ACC112 (cell line): ENCODE data around the gene SDCBP2.

Experiments used
- H2AFZ ChIP-seq: fragments of 200-600 bp; sonication (generic); one replicate; pipeline ENCODE4 v1.6.0; 2017; ENCODE audit warnings: antibody characterized with exemption, low read length; ENCODE audit not compliant: unreplicated experiment
- H3K27ac ChIP-seq: fragments of 200-600 bp; sonication (generic); 2 replicates; pipeline ENCODE4 v1.5.1; 2014; ENCODE audit warnings: low read depth, mild to moderate bottlenecking, antibody characterized with exemption, low read length, moderate library complexity
- H3K27me3 ChIP-seq: fragments of 200-600 bp; sonication (generic); 2 replicates; pipeline ENCODE4 v1.6.1; 2014; ENCODE audit warnings: mild to moderate bottlenecking, antibody characterized with exemption, low read length, moderate library complexity, mixed read lengths; ENCODE audit not compliant: insufficient read depth
- H3K36me3 ChIP-seq: fragments of 200-600 bp; sonication (generic); 2 replicates; pipeline ENCODE4 v1.6.1; 2016; ENCODE audit warnings: mild to moderate bottlenecking, antibody characterized with exemption, low read length, moderate library complexity, mixed read lengths; ENCODE audit not compliant: insufficient read depth
- H3K4me1 ChIP-seq: fragments of 200-600 bp; sonication (generic); one replicate; pipeline ENCODE4 v1.6.1; 2016; ENCODE audit warnings: low read length, mixed read lengths; ENCODE audit not compliant: insufficient read depth, unreplicated experiment, control insufficient read depth
- H3K4me3 ChIP-seq: fragments of 200-600 bp; sonication (generic); 2 replicates; pipeline ENCODE4 v1.5.1; 2014; ENCODE audit warnings: mild to moderate bottlenecking, low read depth, low read length
- H3K79me2 ChIP-seq: fragments of 200-600 bp; sonication (generic); one replicate; pipeline ENCODE4 v1.6.0; 2016; ENCODE audit warnings: low read length; ENCODE audit not compliant: control insufficient read depth, unreplicated experiment, insufficient read depth

The SDCBP2 gene

DNA sequence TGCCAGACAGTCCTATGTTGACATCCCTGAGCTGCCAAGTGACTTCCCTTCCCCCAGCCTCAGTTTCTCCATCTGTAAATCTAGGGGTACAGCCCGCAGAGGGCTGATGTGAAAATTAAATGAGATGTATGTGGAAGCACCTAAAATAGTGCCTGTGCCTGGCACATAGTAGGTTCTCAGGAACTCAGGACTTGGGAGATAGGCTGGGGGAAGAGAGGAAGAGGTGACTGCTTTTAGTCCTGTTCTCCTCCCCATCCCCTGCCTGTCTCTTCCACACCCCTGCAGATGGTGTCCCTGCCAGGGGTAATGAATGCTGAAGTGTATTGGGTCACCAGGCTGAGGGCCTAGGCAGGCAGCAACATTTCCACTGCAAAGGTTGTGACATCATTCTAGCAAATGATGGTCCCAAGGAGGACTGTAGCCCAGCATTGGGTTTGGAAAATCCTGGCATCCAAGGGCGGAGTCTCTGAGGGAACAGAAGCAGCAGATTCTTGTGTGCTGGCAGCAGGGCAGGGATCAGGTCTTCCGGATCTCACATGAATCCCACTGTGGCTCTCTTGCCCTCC is 61.0 kb downstream of the SDCBP2 start:
- H3K27ac ChIP-seq, result no peak overlapping the region
- H3K4me3 ChIP-seq, result no peak overlapping the region
- peaks cover 16% of the 10 kb centered on the region for H3K4me1 ChIP-seq
- no peaks in the 10 kb centered on the region; the same call in 1 of the 2 replicates for H3K36me3 ChIP-seq
- no peaks in the 10 kb centered on the region for H3K79me2 ChIP-seq
- H3K27me3 ChIP-seq, result no peaks in the 10 kb centered on the region
- H2AFZ ChIP-seq, result no peak overlapping the region

DNA sequence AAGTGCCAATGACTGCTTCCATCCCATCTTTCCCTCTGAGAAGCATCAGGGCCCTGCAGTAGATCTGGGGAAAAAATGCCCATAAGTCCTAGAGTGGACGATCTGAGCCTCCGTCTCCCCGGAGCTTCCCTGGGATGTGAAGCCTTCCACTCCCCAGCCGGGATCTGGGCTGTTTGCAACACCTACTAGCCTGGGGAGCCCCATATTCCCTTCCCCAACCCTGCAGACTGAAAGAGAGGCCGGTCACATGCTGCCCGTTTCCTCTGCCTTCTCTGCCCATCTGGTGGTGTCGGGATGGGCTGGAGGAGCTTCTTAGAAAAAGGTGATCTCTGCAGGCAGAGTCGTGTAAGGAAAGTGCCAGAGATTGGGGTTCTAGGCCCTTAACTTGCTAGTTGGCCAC is 61.8 kb downstream of the SDCBP2 start:
- no peaks in the 10 kb centered on the region; the same call in 1 of the 2 replicates for H3K36me3 ChIP-seq
- H3K4me1 ChIP-seq, result peaks cover 16% of the 10 kb centered on the region
- H3K79me2 ChIP-seq, result no peaks in the 10 kb centered on the region
- no peak overlapping the region for H3K27ac ChIP-seq
- no peaks in the 10 kb centered on the region for H3K27me3 ChIP-seq
- H3K4me3 ChIP-seq, result peak overlapping the region; percentile 88
- H2AFZ ChIP-seq, result no peak overlapping the region

DNA sequence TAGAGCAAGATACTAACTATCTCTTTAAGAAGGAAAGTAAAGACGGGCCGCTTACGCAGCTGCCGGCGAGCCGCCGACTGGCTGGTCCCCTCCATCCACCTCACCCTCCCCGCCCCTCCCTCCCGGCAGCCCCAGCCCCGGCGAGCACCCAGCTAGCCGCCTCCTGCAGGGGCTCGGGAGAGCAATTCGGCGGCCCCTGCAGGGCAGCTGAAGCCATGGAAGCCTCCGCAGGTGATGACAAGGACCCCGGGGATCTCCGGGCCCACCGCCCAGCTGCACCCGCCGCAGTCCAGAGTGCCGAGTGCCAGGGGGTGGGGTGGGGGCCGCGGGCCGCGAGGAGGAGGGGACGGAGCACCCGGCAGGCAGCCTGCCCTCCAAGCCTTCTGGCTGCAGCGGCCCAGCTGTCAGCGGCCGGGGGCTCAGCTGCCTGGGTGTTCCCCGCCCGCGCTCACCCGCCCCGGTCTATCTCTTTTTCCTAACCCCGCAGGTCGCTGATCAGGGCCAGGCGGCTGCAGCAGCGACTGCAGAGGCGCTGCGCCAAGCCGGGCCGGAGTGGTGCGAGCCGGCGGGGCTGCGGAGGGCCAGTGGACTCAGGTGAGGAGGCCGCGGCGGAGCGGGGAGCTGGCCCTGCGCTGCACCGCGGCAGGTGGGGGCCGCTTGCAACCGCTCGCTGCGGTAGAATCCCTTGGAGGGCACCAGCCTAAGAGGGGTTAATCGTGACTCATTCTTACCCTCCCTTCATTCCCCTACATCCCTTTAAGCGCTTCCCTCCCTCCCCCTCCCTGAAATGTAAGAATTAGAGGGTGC is 62.6 kb downstream of the SDCBP2 start, which contains the start of gene SNPH:
Gene SNPH (plus strand): TSS at position 128 of the 807 bp plus-strand sequence. CDS start 29,946 bp downstream, outside the sequence.
- peak within 1 kb of the TSS; percentile 58 for H2AFZ ChIP-seq
- peak within 1 kb of the TSS; percentile 88 for H3K4me3 ChIP-seq
- no peaks in the 10 kb centered on the region; the same call in 1 of the 2 replicates for H3K36me3 ChIP-seq
- H3K27ac ChIP-seq, result no peak within 1 kb of the TSS
- no peaks in the 10 kb centered on the region for H3K27me3 ChIP-seq
- peaks cover 16% of the 10 kb centered on the region for H3K4me1 ChIP-seq
- H3K79me2 ChIP-seq, result no peaks in the 10 kb centered on the region

DNA sequence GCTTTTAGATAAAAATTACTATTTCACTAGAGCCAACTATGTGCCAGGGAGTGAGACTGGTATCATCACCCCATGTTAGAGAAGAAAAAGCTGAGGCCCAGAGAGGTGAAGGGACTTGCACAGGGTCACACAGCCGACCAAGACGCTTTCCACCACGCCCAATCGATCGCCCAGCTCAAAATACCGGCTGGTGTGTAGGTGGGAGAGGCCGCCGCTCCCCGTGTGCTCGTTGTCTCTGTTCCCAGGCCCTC is 63.1 kb downstream of the SDCBP2 start:
- Histone ChIP-seq H3K27ac (no peak overlapping the region), H3K27me3 (no peaks in the 10 kb centered on the region), H3K4me3 (peak overlapping the region; percentile 88), H3K4me1 (peaks cover 16% of the 10 kb centered on the region), H3K79me2 (no peaks in the 10 kb centered on the region), H2AFZ (peak overlapping the region; percentile 43), H3K36me3 (no peaks in the 10 kb centered on the region; the same call in 1 of the 2 replicates)

DNA sequence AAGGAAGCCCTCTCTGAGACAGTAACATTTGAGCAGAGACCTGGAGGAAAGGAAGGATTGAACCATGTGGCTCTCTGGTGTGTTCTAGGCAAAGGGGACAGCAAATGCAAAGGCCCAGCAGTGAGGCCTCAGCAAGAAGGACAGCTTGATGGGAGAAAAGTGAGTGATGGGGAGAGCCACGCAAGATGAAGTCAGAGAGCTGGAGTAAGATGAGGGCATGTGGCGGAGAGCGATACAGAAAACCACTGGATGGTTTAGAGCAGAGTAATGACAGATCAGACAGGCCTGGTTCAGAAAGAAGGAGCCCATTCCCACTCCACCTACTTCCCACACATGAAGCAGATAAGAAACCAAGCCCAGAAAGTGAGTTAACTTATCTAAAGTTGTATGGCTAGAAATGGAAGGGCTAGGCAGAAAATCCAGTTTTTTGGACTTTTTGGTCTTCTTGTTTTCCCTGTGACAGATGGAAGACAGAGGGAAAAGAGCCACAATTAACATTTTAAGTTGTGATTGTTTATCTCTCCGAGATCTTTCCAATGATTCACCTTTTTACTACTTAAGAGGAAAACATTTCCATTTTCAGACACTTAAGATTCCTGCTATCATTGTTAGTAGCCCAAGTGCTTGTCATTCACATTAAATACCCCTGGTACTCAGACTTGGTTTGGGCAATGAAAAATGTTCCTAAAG is 63.6 kb downstream of the SDCBP2 start:
- Histone ChIP-seq H3K4me1 (peaks cover 16% of the 10 kb centered on the region), H3K27ac (no peak overlapping the region), H3K36me3 (no peaks in the 10 kb centered on the region; the same call in 1 of the 2 replicates), H3K4me3 (peak overlapping the region; percentile 88), H3K27me3 (no peaks in the 10 kb centered on the region), H3K79me2 (no peaks in the 10 kb centered on the region), H2AFZ (peak overlapping the region; percentile 43)

DNA sequence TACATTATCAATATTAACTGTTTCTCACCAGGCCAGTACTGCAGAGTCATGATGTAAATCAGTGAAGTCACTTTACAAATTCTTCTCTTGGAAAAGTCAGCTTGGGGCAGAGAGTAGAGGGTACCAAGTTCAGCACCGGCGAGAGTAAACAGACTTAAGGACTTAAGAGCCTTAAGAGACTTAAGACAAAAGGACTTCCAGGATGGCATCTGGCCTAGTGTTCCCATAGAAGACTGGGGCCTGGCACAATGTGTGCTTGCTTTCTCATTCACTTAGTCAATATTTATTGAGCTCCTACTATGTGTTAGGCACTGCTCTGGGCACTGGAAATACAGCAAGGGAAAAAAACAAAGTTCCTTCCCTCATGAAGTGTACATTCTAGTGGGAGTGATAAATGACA is 64.2 kb downstream of the SDCBP2 start:
- no peaks in the 10 kb centered on the region for H3K79me2 ChIP-seq
- peak overlapping the region; percentile 43 for H2AFZ ChIP-seq
- H3K27me3 ChIP-seq, result no peaks in the 10 kb centered on the region
- H3K36me3 ChIP-seq, result no peaks in the 10 kb centered on the region; the same call in 1 of the 2 replicates
- H3K4me1 ChIP-seq, result peaks cover 16% of the 10 kb centered on the region
- no peak overlapping the region for H3K27ac ChIP-seq
- no peak overlapping the region for H3K4me3 ChIP-seq

DNA sequence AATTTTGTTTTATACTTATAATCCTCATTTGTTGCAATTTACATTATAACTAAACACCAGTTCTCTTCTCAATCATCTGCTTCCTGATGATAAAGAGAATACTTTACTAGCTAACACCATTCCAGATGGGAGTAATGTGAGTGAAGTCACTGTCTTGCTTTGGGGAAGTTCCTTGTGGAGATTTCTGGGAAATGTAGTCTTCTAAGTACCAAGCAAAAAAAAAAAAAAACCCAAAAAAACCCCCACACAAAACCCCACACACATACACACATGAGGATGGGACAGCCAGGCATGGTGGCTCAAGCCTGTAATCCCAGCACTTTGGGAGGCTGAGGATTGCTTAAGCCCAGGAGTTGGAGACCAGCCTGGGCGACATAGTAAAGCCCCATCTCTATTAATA is 65.1 kb downstream of the SDCBP2 start:
- no peak overlapping the region for H2AFZ ChIP-seq
- no peak overlapping the region for H3K27ac ChIP-seq
- no peaks in the 10 kb centered on the region for H3K36me3 ChIP-seq
- no peaks in the 10 kb centered on the region for H3K79me2 ChIP-seq
- no peaks in the 10 kb centered on the region for H3K27me3 ChIP-seq
- no peak overlapping the region for H3K4me3 ChIP-seq
- H3K4me1 ChIP-seq, result peaks cover 16% of the 10 kb centered on the region
